Measurements from ENCODE around the gene PGRMC2. TPM values are rescaled to one million over a fixed set of nuclear protein-coding genes. Genes with fewer than 3 reads are reported as not detected.
A peak's percentile ranks its signal among the peaks of the same experiment; 100 is the strongest.

Gene PGRMC2
- total and polyA plus RNA-seq, 8 donors, result 14.5 to 48.4 (median 29.9) TPM

GRCh38 chr4:128329638-128330037, 42.0 kb upstream of the PGRMC2 start:
- no peak for DNase-seq
- ATAC-seq, result no peak
- 72 to 74% methylated on average over 4 of the region's 4 CpGs for WGBS, 2 donors
- H3K4me1 ChIP-seq, result no peaks in the 10 kb centered on the region
- H3K27me3 ChIP-seq, result no peaks in the 10 kb centered on the region
- H3K4me3 ChIP-seq, result no peak overlapping the region
- H3K27ac ChIP-seq, result no peak overlapping the region
- no peak for FAIRE-seq
- no peaks in the 10 kb centered on the region for H3K36me3 ChIP-seq
- intact Hi-C loops (cut with DNase I), result no loop called here
- no peaks in the 10 kb centered on the region for H3K9me3 ChIP-seq
- no peak for TF ChIP-seq CTCF (IDR thresholded peaks at IDR 0.05)

- FAIRE-seq (no peak), DNase-seq (no peak), ATAC-seq (no peak)
- TF ChIP-seq CTCF (IDR thresholded peaks at IDR 0.05), result no peak
- Histone ChIP-seq H3K27me3 (no peaks in the 10 kb centered on the region), H3K27ac (no peak overlapping the region), H3K36me3 (no peaks in the 10 kb centered on the region), H3K4me3 (no peak overlapping the region), H3K9me3 (no peaks in the 10 kb centered on the region), H3K4me1 (no peaks in the 10 kb centered on the region)
- intact Hi-C loops (cut with DNase I), result no loop called here
- WGBS, 2 donors, result 80 to 89% methylated on average over 6 of the region's 6 CpGs
Observed at GRCh38 chr4:128328106-128328505, 40.5 kb upstream of the PGRMC2 start.

- 67 to 68% methylated on average over 1 of the region's 1 CpG for WGBS, 2 donors
- Histone ChIP-seq H3K4me3 (no peak overlapping the region), H3K9me3 (no peaks in the 10 kb centered on the region), H3K27me3 (no peaks in the 10 kb centered on the region), H3K27ac (no peak overlapping the region), H3K4me1 (no peaks in the 10 kb centered on the region), H3K36me3 (no peaks in the 10 kb centered on the region)
- FAIRE-seq, result no peak
- DNase-seq, result no peak
- ATAC-seq, result no peak
- TF ChIP-seq CTCF (IDR thresholded peaks at IDR 0.05), result no peak
- intact Hi-C loops (cut with DNase I), result no loop called here
Observed at GRCh38 chr4:128323401-128323800, 35.8 kb upstream of the PGRMC2 start.

GRCh38 chr4:128322986-128323385, 35.4 kb upstream of the PGRMC2 start:
- no peak overlapping the region for H3K4me3 ChIP-seq
- H3K27me3 ChIP-seq, result no peaks in the 10 kb centered on the region
- no peaks in the 10 kb centered on the region for H3K36me3 ChIP-seq
- intact Hi-C loops (cut with DNase I), result no loop called here
- WGBS, 2 donors, result 42 to 57% methylated on average over 2 of the region's 2 CpGs
- DNase-seq (no peak), ATAC-seq (peak in 1 of 4 donors; percentile 26), FAIRE-seq (no peak)
- no peaks in the 10 kb centered on the region for H3K4me1 ChIP-seq
- H3K9me3 ChIP-seq, result no peaks in the 10 kb centered on the region
- no peak overlapping the region for H3K27ac ChIP-seq
- no peak for TF ChIP-seq CTCF (IDR thresholded peaks at IDR 0.05)

- 69 to 75% methylated on average over 2 of the region's 2 CpGs for WGBS, 2 donors
- FAIRE-seq (no peak), DNase-seq (no peak), ATAC-seq (no peak)
- H3K27me3 ChIP-seq, result no peaks in the 10 kb centered on the region
- H3K9me3 ChIP-seq, result no peaks in the 10 kb centered on the region
- no peak for TF ChIP-seq CTCF (IDR thresholded peaks at IDR 0.05)
- no peak overlapping the region for H3K27ac ChIP-seq
- H3K4me3 ChIP-seq, result no peak overlapping the region
- no peaks in the 10 kb centered on the region for H3K36me3 ChIP-seq
- H3K4me1 ChIP-seq, result no peaks in the 10 kb centered on the region
- intact Hi-C loops (cut with DNase I), result no loop called here
Observed at GRCh38 chr4:128322311-128322710, 34.7 kb upstream of the PGRMC2 start.
